Measurements from ENCODE around the gene FUCA1.

The FUCA1 gene

DNA sequence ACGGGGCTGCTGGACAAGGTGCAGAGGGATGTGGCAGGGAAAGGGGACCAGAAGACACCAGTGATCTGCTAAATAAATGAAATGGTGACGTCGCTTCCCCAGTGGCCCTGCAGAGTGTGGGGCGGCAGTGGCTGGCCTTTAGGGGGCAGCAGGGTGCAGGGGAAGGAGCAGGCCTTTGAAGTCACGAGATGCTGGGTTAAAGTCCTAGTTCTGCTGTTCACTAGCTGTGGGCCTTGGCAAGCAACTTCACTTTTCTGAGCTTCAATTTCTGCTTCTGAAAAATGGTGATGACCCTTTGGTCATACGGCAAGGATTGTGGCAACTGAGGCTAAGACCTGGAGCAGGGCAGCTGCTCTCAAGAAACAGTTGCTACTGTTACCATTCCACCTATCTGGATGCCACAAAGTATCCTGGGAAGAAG is 58.3 kb downstream of the FUCA1 start:
- no CpG with 5 or more reads among the region's 6 CpGs for WGBS, 2 donors (ENCODE audit: extremely low coverage in 2 of 2, insufficient read length in 2 of 2, insufficient replicate concordance in 1 of 2)
- no peak for DNase-seq (ENCODE audit: low spot score)
- Histone ChIP-seq H3K9ac (ENCODE audit: low read depth, low read length, poor library complexity) (no peak overlapping the region), H3K4me2 (ENCODE audit: insufficient read depth, low read length, poor library complexity, severe bottlenecking) (no peak overlapping the region), H2BK5ac (ENCODE audit: low read length) (no peak overlapping the region), H4K8ac (ENCODE audit: low read depth, low read length) (no peak overlapping the region), H3K27me3 (ENCODE audit: control insufficient read depth in 3 of 3, insufficient read depth in 3 of 3, low read depth in 1 of 3, low read length in 3 of 3) (no peaks in the 10 kb centered on the region), H2BK15ac (ENCODE audit: low read length) (no peak overlapping the region), H3K79me1 (ENCODE audit: low read depth, low read length) (peaks cover 2% of the 10 kb centered on the region), H3K18ac (ENCODE audit: low read length) (no peak overlapping the region), H2BK12ac (ENCODE audit: low read length) (no peak overlapping the region), H3K36me3 (replicated peaks in 1 of 2; ENCODE audit: control insufficient read depth in 2 of 2, insufficient read depth in 2 of 2, low read length in 2 of 2) (peaks cover 18 to 31% of the 10 kb centered on the region in 2 donors), H2BK120ac (ENCODE audit: low read depth, low read length) (no peak overlapping the region), H3K4me1 (ENCODE audit: control insufficient read depth in 2 of 2, insufficient read depth in 1 of 2, low read depth in 1 of 2, low read length in 2 of 2) (peaks cover 0 to 2% of the 10 kb centered on the region in 2 donors), H3K23ac (ENCODE audit: low read depth, low read length, poor library complexity) (no peak overlapping the region), H3K27ac (replicated peaks; ENCODE audit: low read length) (no peak overlapping the region), H2AK5ac (ENCODE audit: low read depth, low read length) (no peak overlapping the region), H3K14ac (ENCODE audit: low read length) (no peak overlapping the region), H3K9me3 (replicated peaks in 1 of 2; ENCODE audit: control insufficient read depth in 2 of 2, insufficient read depth in 1 of 2, low read depth in 1 of 2, low read length in 2 of 2) (no peaks in the 10 kb centered on the region), H3K4ac (ENCODE audit: low read length) (no peak overlapping the region), H2AFZ (ENCODE audit: low read length) (no peak overlapping the region), H3K4me3 (ENCODE audit: low read length in 2 of 2) (no peak overlapping the region), H4K91ac (ENCODE audit: low read depth, low read length, poor library complexity) (no peak overlapping the region)

GRCh38 chr1:23807453-23807852 is 60.6 kb downstream of the FUCA1 start:
- Histone ChIP-seq H2AK5ac (ENCODE audit: low read depth, low read length) (no peak overlapping the region), H3K4me2 (ENCODE audit: insufficient read depth, low read length, poor library complexity, severe bottlenecking) (no peak overlapping the region), H2AFZ (ENCODE audit: low read length) (no peak overlapping the region), H3K36me3 (replicated peaks in 1 of 2; ENCODE audit: control insufficient read depth in 2 of 2, insufficient read depth in 2 of 2, low read length in 2 of 2) (peaks cover 11 to 21% of the 10 kb centered on the region in 2 donors), H3K4me1 (ENCODE audit: control insufficient read depth in 2 of 2, insufficient read depth in 1 of 2, low read depth in 1 of 2, low read length in 2 of 2) (peaks cover 0 to 2% of the 10 kb centered on the region in 2 donors), H3K9me3 (replicated peaks in 1 of 2; ENCODE audit: control insufficient read depth in 2 of 2, insufficient read depth in 1 of 2, low read depth in 1 of 2, low read length in 2 of 2) (no peaks in the 10 kb centered on the region), H4K91ac (ENCODE audit: low read depth, low read length, poor library complexity) (no peak overlapping the region), H3K23ac (ENCODE audit: low read depth, low read length, poor library complexity) (no peak overlapping the region), H3K14ac (ENCODE audit: low read length) (no peak overlapping the region), H3K27ac (replicated peaks; ENCODE audit: low read length) (no peak overlapping the region), H2BK5ac (ENCODE audit: low read length) (no peak overlapping the region), H3K18ac (ENCODE audit: low read length) (no peak overlapping the region), H3K27me3 (ENCODE audit: control insufficient read depth in 3 of 3, insufficient read depth in 3 of 3, low read depth in 1 of 3, low read length in 3 of 3) (no peaks in the 10 kb centered on the region), H3K4ac (ENCODE audit: low read length) (no peak overlapping the region), H2BK15ac (ENCODE audit: low read length) (no peak overlapping the region), H2BK120ac (ENCODE audit: low read depth, low read length) (no peak overlapping the region), H4K8ac (ENCODE audit: low read depth, low read length) (no peak overlapping the region), H3K9ac (ENCODE audit: low read depth, low read length, poor library complexity) (no peak overlapping the region), H2BK12ac (ENCODE audit: low read length) (no peak overlapping the region), H3K4me3 (ENCODE audit: low read length in 2 of 2) (no peak overlapping the region), H3K79me1 (ENCODE audit: low read depth, low read length) (no peaks in the 10 kb centered on the region)
- no peak for DNase-seq (ENCODE audit: low spot score)
- WGBS, 2 donors (ENCODE audit: extremely low coverage in 2 of 2, insufficient read length in 2 of 2, insufficient replicate concordance in 1 of 2) = no CpG with 5 or more reads among the region's 3 CpGs

- Histone ChIP-seq H3K4me2 (ENCODE audit: insufficient read depth, low read length, poor library complexity, severe bottlenecking) (no peak overlapping the region), H2AFZ (ENCODE audit: low read length) (no peak overlapping the region), H2AK5ac (ENCODE audit: low read depth, low read length) (no peak overlapping the region), H2BK5ac (ENCODE audit: low read length) (no peak overlapping the region), H3K9me3 (replicated peaks in 1 of 2; ENCODE audit: control insufficient read depth in 2 of 2, insufficient read depth in 1 of 2, low read depth in 1 of 2, low read length in 2 of 2) (no peaks in the 10 kb centered on the region), H3K23ac (ENCODE audit: low read depth, low read length, poor library complexity) (no peak overlapping the region), H4K91ac (ENCODE audit: low read depth, low read length, poor library complexity) (no peak overlapping the region), H2BK15ac (ENCODE audit: low read length) (no peak overlapping the region), H4K8ac (ENCODE audit: low read depth, low read length) (no peak overlapping the region), H3K18ac (ENCODE audit: low read length) (no peak overlapping the region), H2BK12ac (ENCODE audit: low read length) (no peak overlapping the region), H2BK120ac (ENCODE audit: low read depth, low read length) (no peak overlapping the region), H3K27ac (replicated peaks; ENCODE audit: low read length) (no peak overlapping the region), H3K27me3 (ENCODE audit: control insufficient read depth in 3 of 3, insufficient read depth in 3 of 3, low read depth in 1 of 3, low read length in 3 of 3) (no peaks in the 10 kb centered on the region), H3K14ac (ENCODE audit: low read length) (no peak overlapping the region), H3K9ac (ENCODE audit: low read depth, low read length, poor library complexity) (no peak overlapping the region), H3K4ac (ENCODE audit: low read length) (no peak overlapping the region), H3K4me3 (ENCODE audit: low read length in 2 of 2) (no peak overlapping the region), H3K79me1 (ENCODE audit: low read depth, low read length) (no peaks in the 10 kb centered on the region), H3K36me3 (replicated peaks in 1 of 2; ENCODE audit: control insufficient read depth in 2 of 2, insufficient read depth in 2 of 2, low read length in 2 of 2) (peaks cover 10 to 19% of the 10 kb centered on the region in 2 donors), H3K4me1 (ENCODE audit: control insufficient read depth in 2 of 2, insufficient read depth in 1 of 2, low read depth in 1 of 2, low read length in 2 of 2) (peaks cover 0 to 2% of the 10 kb centered on the region in 2 donors)
- no CpG with 5 or more reads among the region's 6 CpGs for WGBS, 2 donors (ENCODE audit: extremely low coverage in 2 of 2, insufficient read length in 2 of 2, insufficient replicate concordance in 1 of 2)
- DNase-seq (ENCODE audit: low spot score) = no peak
These were observed 61.8 kb downstream of the FUCA1 start for GRCh38 chr1:23806280-23806679.

GRCh38 chr1:23805025-23805424 is 63.1 kb downstream of the FUCA1 start:
- H3K14ac ChIP-seq (ENCODE audit: low read length) = no peak overlapping the region
- no peaks in the 10 kb centered on the region for H3K9me3 ChIP-seq (replicated peaks in 1 of 2; ENCODE audit: control insufficient read depth in 2 of 2, insufficient read depth in 1 of 2, low read depth in 1 of 2, low read length in 2 of 2)
- H4K8ac ChIP-seq (ENCODE audit: low read depth, low read length) = no peak overlapping the region
- no peak overlapping the region for H3K18ac ChIP-seq (ENCODE audit: low read length)
- no peak overlapping the region for H2BK120ac ChIP-seq (ENCODE audit: low read depth, low read length)
- H3K27me3 ChIP-seq (ENCODE audit: control insufficient read depth in 3 of 3, insufficient read depth in 3 of 3, low read depth in 1 of 3, low read length in 3 of 3) = no peaks in the 10 kb centered on the region
- H2BK15ac ChIP-seq (ENCODE audit: low read length) = no peak overlapping the region
- H3K4ac ChIP-seq (ENCODE audit: low read length) = no peak overlapping the region
- H3K9ac ChIP-seq (ENCODE audit: low read depth, low read length, poor library complexity) = no peak overlapping the region
- H3K23ac ChIP-seq (ENCODE audit: low read depth, low read length, poor library complexity) = no peak overlapping the region
- H4K91ac ChIP-seq (ENCODE audit: low read depth, low read length, poor library complexity) = no peak overlapping the region
- H3K27ac ChIP-seq (replicated peaks; ENCODE audit: low read length) = no peak overlapping the region
- no peak overlapping the region for H2BK12ac ChIP-seq (ENCODE audit: low read length)
- H3K4me1 ChIP-seq (ENCODE audit: control insufficient read depth in 2 of 2, insufficient read depth in 1 of 2, low read depth in 1 of 2, low read length in 2 of 2) = peaks cover 0 to 1% of the 10 kb centered on the region in 2 donors
- H3K79me1 ChIP-seq (ENCODE audit: low read depth, low read length) = no peaks in the 10 kb centered on the region
- H2AFZ ChIP-seq (ENCODE audit: low read length) = no peak overlapping the region
- no peak overlapping the region for H3K4me3 ChIP-seq (ENCODE audit: low read length in 2 of 2)
- no peak for DNase-seq (ENCODE audit: low spot score)
- WGBS, 2 donors (ENCODE audit: extremely low coverage in 2 of 2, insufficient read length in 2 of 2, insufficient replicate concordance in 1 of 2) = no CpG with 5 or more reads among the region's 2 CpGs
- H2AK5ac ChIP-seq (ENCODE audit: low read depth, low read length) = no peak overlapping the region
- no peak overlapping the region for H2BK5ac ChIP-seq (ENCODE audit: low read length)
- peaks cover 10 to 19% of the 10 kb centered on the region in 2 donors for H3K36me3 ChIP-seq (replicated peaks in 1 of 2; ENCODE audit: control insufficient read depth in 2 of 2, insufficient read depth in 2 of 2, low read length in 2 of 2)
- H3K4me2 ChIP-seq (ENCODE audit: insufficient read depth, low read length, poor library complexity, severe bottlenecking) = no peak overlapping the region
